Mucosa of rectum (tissue), 2 donors: ENCODE data around the gene ULK1.
"Not testable (repeated sequence)": the region's sequence is repeated elsewhere in the genome, so short reads cannot be mapped to it uniquely, and the experiment has no call there.

Experiments used
- H3K27ac ChIP-seq, 2 donors: one replicate each; pipeline ENCODE4 v1.7.0; 2013; ENCODE audit warnings: inconsistent platforms in 2 of 2, low read depth in 2 of 2, low read length in 2 of 2
- H3K27me3 ChIP-seq, 2 donors: one replicate each; pipeline ENCODE4 v1.7.0; 2013; ENCODE audit warnings: low read length in 2 of 2; ENCODE audit not compliant: control insufficient read depth in 2 of 2, insufficient read depth in 2 of 2
- H3K36me3 ChIP-seq, 2 donors: one replicate each; pipeline ENCODE4 v1.7.0; 2013; ENCODE audit warnings: low read length in 2 of 2; ENCODE audit not compliant: control insufficient read depth in 2 of 2, insufficient read depth in 2 of 2
- H3K4me1 ChIP-seq, 2 donors: one replicate each; pipeline ENCODE4 v1.7.0; 2013; ENCODE audit warnings: low read length in 2 of 2, mild to moderate bottlenecking in 1 of 2; ENCODE audit not compliant: control insufficient read depth in 2 of 2, insufficient read depth in 2 of 2
- H3K4me3 ChIP-seq, 2 donors: one replicate each; pipeline ENCODE4 v1.7.0; 2013; ENCODE audit warnings: low read length in 2 of 2
- H3K9ac ChIP-seq, 2 donors: one replicate each; pipeline ENCODE4 v1.7.0; 2013; ENCODE audit warnings: low read length in 2 of 2, low read depth in 1 of 2, mild to moderate bottlenecking in 1 of 2
- H3K9me3 ChIP-seq, 2 donors: one replicate each; pipeline ENCODE4 v1.7.0; 2013; ENCODE audit warnings: low read length in 2 of 2; ENCODE audit not compliant: control insufficient read depth in 2 of 2
- donor health status: healthy.
- donor health status: Normal muscosa, but diverticular disease.

The ULK1 gene

DNA sequence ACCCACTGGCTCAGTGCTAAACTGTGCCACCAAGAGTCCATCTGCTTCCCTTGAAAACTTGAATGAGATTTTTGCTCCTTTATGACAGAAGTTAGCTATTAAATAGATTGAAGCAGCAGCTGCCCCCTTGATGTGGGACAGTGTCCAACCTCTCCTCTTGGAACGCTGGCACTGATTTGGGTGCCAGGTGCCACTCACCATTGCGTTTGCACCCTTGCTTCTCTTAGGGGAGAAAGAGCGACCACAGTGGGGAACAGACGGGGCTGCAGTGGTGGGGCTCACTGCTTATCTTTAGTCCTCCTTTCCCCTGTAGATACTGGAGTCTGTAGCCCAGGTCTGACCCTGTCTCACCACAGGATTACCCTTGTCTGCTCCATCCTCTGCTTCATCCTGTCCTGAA is 64.7 kb downstream of the ULK1 start:
- peaks cover 8 to 14% of the 10 kb centered on the region in 2 donors for H3K36me3 ChIP-seq
- H3K27ac ChIP-seq: no peak overlapping the region
- no peaks in the 10 kb centered on the region for H3K9me3 ChIP-seq
- H3K4me1 ChIP-seq: peaks cover 3 to 4% of the 10 kb centered on the region in 2 donors
- no peaks in the 10 kb centered on the region for H3K27me3 ChIP-seq
- no peak overlapping the region for H3K9ac ChIP-seq
- H3K4me3 ChIP-seq: no peak overlapping the region

DNA sequence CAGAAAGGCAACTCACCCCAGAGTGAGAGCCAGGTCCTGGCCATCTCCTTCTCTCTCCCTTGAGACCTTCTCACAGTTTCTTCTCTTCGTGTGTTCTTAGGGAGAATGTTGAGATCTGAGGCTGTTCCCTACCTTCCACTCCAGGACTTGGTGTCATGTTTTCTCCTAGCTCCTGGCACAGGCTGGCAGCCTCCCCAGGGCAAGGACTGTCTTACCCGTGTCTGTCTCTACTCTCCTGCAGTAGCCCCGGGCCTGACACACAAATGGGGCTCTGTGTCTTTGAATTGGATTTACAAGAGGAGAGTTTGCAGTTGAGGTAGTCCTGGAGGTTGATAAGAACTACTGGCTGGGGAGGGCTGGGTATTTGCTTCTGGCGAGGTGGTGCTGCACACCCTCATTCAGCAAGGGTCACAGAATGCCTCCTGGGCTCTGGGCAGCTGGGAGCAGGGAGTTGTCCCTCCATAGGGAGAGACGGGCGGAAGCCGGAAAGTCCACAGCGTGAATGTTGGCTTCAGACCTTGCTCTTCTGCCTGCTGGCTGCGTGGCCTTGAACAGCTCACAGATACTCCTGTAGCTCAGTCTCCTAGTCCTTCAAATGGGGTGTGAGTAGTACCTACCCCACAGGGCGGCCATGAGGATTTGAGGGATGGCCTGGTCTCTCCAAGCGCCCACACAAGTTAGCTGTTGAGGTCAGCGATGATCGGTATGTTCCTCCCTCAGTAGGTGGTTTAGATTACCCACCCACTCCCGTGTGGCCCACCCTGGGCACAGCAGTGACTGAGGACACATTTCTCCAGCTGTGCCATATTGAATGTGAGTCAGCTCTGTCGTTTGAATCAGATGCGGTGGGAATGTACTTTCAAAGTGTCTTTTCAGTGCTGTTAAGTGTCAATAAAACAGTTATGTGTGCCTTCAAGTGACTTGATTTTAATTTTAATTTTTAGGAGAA is 65.5 kb downstream of the ULK1 start:
- H3K9me3 ChIP-seq: no peaks in the 10 kb centered on the region
- no peaks in the 10 kb centered on the region for H3K27me3 ChIP-seq
- peaks cover 3 to 4% of the 10 kb centered on the region in 2 donors for H3K4me1 ChIP-seq
- no peak overlapping the region for H3K4me3 ChIP-seq
- H3K27ac ChIP-seq: no peak overlapping the region
- no peak overlapping the region for H3K9ac ChIP-seq
- H3K36me3 ChIP-seq: peaks cover 8 to 14% of the 10 kb centered on the region in 2 donors

DNA sequence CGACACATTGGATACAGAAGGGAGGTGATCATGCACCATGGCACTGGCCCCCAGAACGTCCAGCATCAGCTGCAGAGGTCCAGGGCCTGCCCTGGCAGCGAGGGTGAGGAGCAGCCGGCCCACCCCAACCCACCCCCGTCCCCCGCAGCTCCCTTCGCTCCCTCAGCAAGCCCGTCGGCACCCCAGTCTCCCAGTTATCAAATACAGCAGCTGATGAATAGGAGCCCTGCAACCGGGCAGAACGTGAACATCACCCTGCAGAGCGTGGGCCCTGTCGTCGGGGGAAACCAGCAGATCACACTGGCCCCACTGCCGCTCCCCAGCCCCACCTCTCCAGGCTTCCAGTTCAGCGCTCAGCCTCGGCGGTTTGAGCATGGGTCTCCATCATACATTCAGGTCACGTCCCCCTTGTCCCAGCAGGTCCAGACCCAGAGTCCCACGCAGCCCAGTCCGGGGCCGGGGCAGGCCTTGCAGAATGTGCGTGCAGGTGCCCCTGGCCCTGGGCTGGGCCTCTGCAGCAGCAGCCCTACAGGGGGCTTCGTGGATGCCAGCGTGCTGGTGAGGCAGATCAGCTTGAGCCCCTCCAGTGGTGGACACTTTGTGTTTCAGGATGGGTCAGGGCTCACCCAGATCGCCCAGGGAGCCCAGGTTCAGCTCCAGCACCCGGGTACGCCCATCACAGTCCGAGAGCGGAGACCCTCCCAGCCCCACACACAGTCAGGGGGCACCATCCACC is 66.3 kb downstream of the ULK1 start:
- not testable (repeated sequence) for H3K27me3 ChIP-seq, H3K9ac ChIP-seq, H3K27ac ChIP-seq, H3K9me3 ChIP-seq, H3K4me3 ChIP-seq, H3K4me1 ChIP-seq
- H3K36me3 ChIP-seq: peaks cover 8 to 14% of the 10 kb centered on the region in 2 donors

- H3K4me3 ChIP-seq, H3K27me3 ChIP-seq, H3K9ac ChIP-seq, H3K9me3 ChIP-seq, H3K4me1 ChIP-seq, H3K27ac ChIP-seq: not testable (repeated sequence)
- H3K36me3 ChIP-seq: peaks cover 8 to 14% of the 10 kb centered on the region in 2 donors
Measured at GRCh38 chr12:131961328-131961727, 66.9 kb downstream of the ULK1 start.

- Histone ChIP-seq H3K4me3 (no peak overlapping the region), H3K27me3 (no peaks in the 10 kb centered on the region), H3K36me3 (peaks cover 8 to 14% of the 10 kb centered on the region in 2 donors), H3K9ac (no peak overlapping the region), H3K9me3 (no peaks in the 10 kb centered on the region), H3K27ac (no peak overlapping the region), H3K4me1 (peaks cover 0 to 4% of the 10 kb centered on the region in 2 donors)
Measured at GRCh38 chr12:131962069-131962468, 67.6 kb downstream of the ULK1 start.

GRCh38 chr12:131963381-131963780 is 69.0 kb downstream of the ULK1 start:
- no peak overlapping the region for H3K4me3 ChIP-seq
- no peak overlapping the region for H3K9ac ChIP-seq
- H3K27me3 ChIP-seq: no peaks in the 10 kb centered on the region
- H3K36me3 ChIP-seq: peaks cover 8 to 14% of the 10 kb centered on the region in 2 donors
- H3K9me3 ChIP-seq: no peaks in the 10 kb centered on the region
- no peaks in the 10 kb centered on the region for H3K4me1 ChIP-seq
- no peak overlapping the region for H3K27ac ChIP-seq

DNA sequence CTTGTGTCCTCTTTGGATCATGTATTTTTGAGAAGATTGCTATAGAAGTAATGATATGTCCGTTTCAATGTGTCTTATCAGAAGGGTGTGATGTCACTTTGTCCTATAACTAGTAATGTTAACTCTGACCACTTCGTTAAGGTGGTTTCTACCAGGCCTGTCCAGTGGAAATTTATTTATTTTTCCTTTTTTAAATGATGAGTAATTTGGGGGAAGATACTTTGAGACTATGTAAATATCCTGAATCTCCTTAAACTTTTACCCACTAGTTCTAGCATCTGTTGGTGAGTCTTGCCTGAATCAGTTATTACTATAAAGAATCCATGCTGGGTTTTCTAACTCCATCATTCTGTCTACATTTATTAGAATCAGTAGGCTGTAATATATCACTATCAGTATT is 70.7 kb downstream of the ULK1 start:
- no peak overlapping the region for H3K4me3 ChIP-seq
- H3K27ac ChIP-seq: no peak overlapping the region
- H3K36me3 ChIP-seq: peaks cover 8 to 14% of the 10 kb centered on the region in 2 donors
- no peaks in the 10 kb centered on the region for H3K9me3 ChIP-seq
- no peak overlapping the region for H3K9ac ChIP-seq
- no peaks in the 10 kb centered on the region for H3K27me3 ChIP-seq
- no peaks in the 10 kb centered on the region for H3K4me1 ChIP-seq

- no peak overlapping the region for H3K4me3 ChIP-seq
- no peaks in the 10 kb centered on the region for H3K4me1 ChIP-seq
- H3K36me3 ChIP-seq: no peaks in the 10 kb centered on the region
Measured at GRCh38 chr12:131971226-131971625, 76.8 kb downstream of the ULK1 start.

More at GRCh38 chr12:131971226-131971625, 76.8 kb downstream of the ULK1 start:
- Histone ChIP-seq H3K9me3 (no peaks in the 10 kb centered on the region), H3K9ac (no peak overlapping the region), H3K27me3 (no peaks in the 10 kb centered on the region), H3K27ac (no peak overlapping the region)
